HUDEP-2 (cell line): Measurements from ENCODE around the gene CLASP1.
A peak's percentile ranks its signal among the peaks of the same experiment; 100 is the strongest.
"Not testable (repeated sequence)": the region's sequence is repeated elsewhere in the genome, so short reads cannot be mapped to it uniquely, and the experiment has no call there.

Experiments used
- DNase-seq, 76 experiments: peaks; one replicate each; lab custom pipeline; 2025; ENCODE audit not compliant: unreplicated experiment in 76 of 76; lab: John Stamatoyannopoulos, UW

The CLASP1 gene

DNA sequence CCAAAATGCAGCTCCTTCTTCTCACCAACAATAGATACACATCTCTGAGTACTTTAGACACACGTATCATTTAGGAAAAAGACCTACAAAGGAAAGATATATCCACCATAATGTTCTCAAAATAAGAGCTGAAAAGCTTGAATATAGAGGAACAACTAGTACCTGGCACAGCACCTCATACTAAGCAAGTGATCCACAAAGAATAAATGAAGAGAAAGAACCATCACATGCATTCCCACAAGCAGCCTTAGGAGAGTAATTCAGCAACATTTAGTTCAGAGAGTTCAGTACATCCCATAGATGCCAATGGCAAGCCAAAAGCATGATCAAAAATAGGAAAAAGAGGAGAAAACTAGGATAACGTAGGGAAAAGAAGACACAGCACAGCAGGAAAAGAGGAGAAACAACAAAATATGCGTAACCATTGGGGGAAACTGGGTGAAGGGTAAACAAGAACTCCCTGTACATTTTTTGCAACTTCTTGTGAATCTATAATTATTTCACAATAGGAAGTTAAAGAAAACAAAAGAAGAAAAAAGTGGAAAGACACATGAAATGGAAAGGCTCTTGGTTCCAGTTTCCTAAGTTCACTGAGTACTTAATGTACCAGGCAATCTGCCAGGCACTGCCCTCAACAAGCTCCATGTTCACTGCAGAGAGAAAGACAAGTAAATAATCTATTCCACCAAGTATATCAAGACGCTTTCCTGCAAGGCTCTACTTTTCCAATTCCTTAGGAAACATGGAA is 22.3 kb downstream of the CLASP1 start:
- peak in 6 of 76 experiments; percentile 2 to 38 (median 13) for DNase-seq

DNA sequence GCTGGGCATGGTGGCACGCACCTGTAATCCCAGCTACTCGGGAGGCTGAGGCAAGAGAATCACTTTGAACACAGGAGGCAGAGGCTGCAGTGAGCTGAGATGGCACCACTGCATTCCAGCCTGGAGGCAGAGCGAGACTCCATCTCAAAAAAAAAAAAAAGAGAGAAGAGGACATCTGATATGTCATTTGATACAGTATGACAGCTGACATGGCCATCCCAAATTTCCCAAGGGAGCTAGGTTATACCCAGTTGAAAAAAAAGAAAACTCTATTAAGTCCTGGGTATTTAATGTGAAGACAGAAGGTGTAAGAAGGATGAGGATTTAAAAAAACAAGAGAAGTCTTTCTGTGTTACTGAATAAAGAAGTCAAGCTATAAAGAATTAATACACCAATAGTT is 23.3 kb downstream of the CLASP1 start:
- DNase-seq, result no peak

DNA sequence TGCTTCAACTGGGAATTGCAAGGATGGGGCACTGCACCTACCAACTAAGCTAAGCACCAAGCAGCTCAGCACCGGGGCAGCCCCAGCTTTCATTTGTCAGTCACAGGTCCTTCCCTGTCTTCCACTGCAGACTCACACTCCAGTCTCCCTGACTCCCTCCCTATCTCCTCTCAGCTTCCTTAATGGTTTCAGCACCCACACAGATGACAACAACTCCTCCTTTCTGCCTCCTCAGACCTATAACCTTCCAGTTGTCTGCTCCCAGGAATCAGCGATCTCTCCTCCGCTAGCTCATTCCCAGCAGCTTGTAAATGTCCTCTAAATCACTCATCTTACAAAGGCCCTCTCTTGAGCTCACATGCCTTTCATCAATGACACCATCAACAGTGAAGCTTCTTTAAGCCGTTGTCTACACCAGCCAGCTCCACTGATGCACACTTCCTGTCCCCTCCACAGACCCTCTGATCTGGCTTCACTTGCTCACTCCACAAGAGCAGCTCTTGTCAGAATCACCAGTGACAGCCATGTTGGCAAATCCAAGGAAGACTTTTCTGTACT is 32.1 kb downstream of the CLASP1 start:
- no peak for DNase-seq

DNA sequence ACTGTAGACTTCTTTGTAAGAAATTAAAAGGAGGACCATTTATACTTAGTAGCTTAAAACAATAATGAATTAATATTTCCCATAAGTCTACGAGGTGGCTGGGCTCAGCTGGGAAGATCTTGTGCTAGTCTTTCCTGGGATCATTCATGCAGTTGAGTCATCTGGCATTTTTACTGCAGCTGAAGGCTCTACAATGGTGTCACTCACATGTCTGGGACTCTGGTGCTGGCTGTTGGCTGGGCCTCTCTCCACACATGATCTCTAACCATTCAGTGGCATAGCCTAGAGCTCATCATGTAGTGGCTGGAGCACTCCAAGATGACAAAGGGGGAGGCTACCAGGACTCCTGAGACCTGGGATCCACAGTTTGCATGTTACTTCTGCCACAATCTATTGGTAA is 35.5 kb downstream of the CLASP1 start:
- no peak for DNase-seq

DNA sequence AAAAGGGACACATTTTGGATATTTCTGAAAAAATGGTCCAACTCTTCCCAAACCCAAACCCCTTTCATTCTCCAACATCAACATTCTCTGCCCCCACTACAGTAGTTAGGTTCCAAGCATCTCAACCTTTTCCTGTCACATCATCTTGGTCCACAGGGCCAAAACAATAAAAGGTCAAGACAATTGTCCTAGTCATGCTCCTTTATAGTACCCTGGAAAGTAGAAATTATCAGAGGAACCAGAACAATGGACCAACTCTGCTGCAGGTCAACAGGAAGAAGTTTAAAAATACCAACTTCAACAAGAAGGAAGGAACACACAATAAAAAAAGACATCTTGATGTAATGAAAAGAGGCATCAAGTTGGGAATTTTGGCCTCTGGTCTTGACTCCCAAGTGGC is 36.1 kb downstream of the CLASP1 start:
- no peak for DNase-seq

DNA sequence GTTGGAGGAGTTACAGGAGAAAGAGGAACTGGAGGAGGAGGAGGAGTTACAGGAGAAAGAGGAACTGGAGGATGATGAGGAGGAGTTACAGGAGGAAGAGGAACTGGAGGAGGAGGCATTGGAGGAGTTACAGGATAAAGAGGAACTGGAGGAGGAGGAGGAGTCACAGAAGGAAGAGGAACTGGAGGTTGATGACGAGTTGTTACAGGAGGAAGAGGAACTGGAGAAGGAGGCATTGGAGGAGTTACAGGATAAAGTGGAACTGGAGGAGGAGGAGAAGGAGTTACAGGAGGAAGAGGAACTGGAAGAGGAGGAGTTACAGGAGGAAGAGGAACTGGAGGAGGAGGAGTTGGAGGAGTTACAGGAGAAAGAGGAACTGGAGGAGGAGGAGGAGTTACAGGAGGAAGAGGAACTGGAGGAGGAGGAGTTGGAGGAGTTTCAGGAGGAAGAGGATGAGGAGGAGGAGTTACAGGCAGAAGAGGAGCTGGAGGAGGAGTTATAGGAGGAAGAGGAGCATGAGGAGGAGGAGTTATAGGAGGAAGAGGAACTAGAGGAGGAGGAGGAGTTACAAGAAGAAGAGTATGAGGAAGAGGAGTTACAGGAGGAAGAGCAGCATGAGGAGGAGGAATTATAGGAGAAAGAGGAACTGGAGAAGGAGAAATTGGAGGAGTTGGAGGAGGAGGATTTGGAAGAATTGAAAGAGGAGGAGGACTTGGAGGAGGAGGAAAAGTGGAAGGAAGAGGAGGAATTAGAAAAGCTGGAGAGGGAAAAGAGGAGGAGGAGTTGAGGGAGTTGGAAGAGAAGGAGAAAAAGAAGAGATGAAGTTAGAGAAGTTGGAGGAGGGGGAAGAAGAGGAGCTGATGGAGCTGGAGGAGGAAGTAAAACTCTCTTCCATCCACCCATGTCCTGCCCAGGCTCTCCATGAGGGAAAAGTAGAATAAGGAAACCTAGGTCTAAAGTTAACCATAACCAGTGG is 37.2 kb downstream of the CLASP1 start:
- peak in 6 of 76 experiments; percentile 4 to 28 (median 21) for DNase-seq

DNA sequence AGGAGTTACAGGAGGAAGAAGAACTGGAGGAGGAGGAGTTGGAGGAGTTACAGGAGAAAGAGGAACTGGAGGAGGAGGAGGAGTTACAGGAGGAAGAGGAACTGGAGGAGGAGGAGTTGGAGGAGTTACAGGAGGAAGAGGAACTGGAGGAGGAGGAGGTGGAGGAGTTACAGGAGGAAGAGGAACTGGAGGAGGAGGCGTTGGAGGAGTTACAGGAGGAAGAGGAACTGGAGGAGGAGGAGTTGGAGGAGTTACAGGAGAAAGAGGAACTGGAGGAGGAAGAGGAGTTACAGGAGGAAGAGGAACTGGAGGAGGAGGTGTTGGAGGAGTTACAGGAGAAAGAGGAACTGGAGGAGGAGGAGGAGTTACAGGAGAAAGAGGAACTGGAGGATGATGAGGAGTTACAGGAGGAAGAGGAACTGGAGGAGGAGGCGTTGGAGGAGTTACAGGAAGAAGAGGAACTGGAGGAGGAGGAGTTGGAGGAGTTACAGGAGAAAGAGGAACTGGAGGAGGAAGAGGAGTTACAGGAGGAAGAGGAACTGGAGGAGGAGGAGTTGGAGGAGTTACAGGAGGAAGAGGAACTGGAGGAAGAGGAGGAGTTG is 38.1 kb downstream of the CLASP1 start:
- DNase-seq, result not testable (repeated sequence)

DNA sequence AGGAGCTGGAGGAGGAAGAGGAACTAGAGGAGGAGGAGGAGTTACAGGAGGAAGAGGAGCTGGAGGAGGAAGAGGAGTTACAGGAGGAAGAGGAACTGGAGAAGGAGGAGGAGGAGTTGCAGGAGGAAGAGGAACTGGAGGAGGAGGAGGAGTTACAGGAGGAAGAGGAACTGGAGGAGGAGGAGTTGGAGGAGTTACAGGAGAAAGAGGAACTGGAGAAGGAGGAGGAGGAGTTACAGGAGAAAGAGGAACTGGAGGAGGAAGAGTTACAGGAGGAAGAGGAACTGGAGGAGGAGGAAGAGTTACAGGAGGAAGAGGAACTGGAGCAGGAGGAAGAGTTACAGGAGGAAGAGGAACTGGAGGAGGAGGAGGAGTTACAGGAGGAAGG is 38.8 kb downstream of the CLASP1 start:
- not testable (repeated sequence) for DNase-seq

DNA sequence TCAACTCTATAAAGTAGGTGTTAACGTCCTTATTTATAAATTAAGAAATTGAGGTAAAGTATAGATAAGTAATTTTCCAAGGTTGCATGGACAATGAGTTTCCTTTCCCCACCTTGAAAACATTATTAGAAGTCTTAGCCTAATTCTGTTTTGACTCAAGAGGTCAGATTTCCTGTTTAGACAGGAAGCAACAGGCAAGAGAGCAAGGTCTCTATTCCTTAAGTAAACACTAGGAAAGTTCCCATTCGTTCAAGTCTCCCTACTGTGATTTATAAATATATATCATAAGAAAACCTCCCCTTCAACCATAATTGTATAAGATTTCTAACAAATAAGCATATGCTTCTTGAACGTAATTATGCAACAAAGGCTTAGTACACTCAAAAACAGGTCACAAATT is 40.3 kb downstream of the CLASP1 start:
- DNase-seq, result no peak

DNA sequence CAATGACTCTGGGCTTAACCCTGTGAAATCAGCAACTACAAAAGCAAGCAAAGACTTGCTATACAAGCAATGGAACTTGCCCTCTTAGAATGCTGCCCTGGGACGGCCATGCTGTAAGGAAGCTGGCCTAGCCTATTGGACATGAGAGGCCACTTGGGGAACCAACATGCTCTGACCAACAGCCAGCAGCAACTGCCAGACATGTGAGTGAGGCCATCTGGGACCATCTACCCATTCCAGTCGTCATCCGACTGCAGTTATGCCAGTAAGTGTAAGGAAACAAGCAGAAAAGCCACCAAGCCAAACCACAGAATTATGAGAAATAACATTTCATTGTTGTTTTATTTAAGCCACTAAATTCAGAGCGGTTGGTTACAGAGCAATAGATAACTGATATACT is 40.9 kb downstream of the CLASP1 start:
- DNase-seq, result no peak

DNA sequence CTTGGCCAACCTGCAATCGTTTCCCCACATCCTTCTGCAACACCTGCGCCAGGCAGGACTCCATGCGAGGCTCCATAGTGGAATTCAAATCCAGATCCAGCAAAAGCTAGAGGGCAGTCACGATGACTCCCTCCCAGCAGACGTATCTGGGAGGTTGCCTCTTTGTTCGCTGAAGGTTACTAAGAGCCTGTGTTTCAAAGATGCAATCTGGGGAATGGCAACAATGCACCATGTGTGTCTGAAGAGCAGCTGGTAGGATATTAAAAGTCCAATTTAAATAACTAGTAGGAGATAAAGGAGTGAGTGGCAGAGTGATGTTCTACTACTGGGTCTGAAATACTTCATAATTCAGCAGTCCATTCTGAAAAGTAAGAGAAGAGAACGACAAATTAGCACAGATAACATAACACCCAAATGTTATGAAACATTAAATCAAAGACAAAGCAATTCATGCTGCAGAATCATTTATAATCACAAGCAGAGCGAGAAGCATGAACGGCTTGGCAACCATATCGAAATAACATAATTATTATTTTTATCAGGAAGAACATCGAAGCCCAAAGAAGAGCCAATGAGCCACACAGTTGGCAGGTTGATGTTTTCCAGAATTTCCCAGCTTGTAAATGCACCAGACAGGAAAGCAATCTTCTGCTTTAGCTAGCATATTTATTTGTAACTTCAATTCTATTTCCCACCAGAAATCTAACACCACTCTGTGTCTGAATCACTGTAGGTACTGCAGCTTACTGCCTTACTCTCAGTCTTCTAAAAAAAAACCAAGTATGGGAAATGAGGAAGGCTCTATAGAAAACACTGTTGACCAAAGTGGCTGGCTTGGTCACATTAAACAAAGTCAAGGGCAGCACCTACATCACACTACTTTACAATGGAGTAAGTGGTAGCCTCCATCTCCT is 43.2 kb downstream of the CLASP1 start:
- no peak for DNase-seq

DNA sequence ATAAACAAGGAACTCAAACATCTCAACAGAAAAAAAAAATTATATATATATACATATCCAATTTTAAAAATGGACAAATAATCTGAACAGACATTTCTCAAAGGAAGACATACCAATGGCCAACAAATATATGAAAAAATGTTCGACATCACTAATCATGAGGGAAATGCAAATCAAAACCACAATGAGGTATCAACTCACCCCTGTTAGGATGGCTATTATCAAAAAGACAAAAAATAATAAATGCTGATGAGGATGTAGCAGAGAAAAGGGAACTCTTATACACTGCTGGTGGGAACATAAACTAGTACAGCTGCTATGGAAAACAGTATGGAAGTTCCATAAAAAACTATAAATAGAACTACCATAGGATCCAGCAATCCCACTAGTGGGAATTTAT is 46.1 kb downstream of the CLASP1 start:
- no peak for DNase-seq

DNA sequence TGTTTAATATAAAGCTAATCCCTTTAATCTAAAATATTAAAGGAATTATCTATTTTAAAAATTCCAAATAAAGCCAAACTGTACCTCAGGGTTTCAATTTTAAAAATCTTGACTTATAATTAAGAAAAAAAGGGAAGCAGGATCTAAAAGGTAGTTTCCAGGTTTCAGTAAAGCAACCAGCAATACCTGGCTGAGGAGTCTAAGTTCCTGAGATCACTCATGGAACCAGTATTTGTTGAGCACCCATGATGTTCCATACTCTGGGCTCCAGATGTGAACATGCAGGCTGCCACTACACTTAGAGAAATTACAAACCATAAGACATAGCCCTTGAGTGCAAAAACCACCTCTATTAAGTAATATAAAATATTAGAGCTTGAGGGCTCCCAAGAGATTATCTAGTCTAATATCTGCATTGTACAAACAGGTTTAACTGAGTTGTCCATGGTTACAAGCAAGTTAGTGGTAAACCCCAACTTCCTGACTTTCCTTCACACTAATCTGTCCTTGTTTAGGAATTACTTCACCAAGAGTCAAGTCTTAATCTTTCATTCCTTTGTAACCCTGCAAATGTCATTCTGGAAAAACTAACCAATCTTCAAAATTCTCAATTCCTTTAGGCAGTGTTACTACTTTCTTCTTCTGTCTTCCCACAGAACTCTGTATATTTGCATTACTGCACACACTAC is 49.2 kb downstream of the CLASP1 start:
- no peak for DNase-seq

DNA sequence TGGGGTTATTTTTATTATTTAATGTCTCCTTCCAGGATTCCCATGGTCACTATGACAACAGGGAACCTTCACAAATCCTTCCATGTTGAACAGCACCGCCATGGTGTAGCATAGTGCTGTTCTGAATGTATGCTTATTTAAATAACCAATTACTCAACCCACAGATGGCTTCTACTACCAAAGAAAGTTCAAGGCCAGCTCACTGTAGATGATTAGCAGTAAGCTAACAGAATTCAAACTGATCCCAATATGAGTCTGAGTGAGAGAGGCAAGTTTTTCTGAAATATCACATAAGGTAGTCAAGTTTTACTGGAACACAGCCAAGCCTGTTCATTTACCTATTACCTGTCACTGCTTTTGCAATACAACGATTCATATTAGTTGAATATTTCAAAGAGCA is 51.2 kb downstream of the CLASP1 start:
- no peak for DNase-seq

DNA sequence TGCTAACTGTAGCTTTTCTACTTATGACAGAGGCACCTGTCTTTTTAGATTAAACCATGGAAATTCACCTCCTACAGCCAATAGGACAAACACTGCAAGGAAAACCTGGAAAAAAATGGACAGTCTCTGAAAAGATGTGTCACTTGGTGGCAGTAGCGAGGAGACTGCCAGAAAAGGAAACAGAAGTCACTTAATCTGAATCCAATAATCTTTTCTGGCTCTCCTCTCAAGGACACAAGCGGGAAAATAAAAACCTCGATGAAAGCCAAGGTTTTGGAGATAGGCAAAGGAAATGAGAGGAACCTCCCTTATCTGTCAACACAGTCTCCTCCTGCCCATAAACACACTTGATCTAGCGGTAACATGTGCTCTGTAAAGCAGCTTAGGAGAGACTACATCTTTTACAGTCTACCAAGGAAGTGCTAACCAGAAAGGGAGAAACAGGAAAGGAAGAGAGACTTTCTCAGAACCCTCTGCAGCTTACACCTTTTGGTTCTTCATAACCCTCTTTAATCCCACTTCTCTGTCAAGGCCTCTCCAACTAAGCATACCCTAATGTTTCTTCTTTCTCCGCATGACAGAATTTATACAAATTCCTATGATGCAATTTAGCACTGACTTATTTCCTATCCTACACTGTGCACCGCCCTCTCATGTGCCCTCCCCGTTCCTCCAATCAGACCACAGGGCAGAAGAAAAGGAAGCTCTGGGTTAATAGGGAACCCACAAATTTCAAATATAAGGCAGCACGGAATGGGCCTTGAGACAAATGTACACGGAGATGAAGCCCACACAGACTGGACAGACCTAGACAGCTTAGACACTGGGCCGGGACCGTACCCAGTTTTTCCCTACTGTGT is 52.8 kb downstream of the CLASP1 start:
- DNase-seq, result peak in 70 of 76 experiments; percentile 3 to 90 (median 44)

DNA sequence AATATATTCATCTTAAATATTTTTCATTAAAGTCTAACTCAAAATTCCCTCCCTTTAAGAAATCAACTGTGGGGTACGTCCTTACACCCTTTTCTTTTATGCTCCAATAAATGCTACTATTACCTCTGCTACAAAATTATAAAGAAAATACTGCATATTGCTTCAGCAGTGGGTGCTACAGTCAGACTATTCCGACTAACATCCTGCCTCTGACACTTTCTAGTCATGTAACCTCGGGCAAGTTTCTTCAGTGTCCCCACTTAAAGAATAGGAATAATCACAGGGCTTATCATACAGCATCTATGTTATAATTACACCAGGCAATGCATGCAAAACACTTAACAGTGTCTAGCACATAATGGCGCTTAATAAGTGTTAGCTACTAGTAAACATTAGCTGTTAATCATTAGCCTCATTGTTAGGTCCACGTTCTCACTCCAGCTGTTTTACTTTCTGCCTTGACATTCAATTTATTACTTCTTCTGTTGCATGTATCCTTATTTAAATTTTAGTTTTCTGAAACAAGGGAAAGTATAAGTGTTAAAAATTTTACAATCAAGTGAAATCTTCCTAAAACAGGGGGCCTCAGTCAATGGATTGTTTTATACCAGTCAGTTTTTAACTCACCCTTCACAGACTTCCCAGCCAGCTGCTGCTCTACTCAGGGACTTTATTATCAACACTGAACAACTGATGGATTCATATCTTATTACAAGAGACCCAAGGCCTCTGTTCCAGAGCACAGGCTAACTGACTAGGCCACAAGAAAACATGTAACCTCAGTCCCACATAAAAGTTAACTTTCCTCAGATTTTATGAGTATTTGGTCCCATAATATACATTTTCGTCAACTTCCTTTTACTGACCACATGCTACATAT is 54.0 kb downstream of the CLASP1 start:
- DNase-seq, result peak in 6 of 76 experiments; percentile 3 to 33 (median 24)

DNA sequence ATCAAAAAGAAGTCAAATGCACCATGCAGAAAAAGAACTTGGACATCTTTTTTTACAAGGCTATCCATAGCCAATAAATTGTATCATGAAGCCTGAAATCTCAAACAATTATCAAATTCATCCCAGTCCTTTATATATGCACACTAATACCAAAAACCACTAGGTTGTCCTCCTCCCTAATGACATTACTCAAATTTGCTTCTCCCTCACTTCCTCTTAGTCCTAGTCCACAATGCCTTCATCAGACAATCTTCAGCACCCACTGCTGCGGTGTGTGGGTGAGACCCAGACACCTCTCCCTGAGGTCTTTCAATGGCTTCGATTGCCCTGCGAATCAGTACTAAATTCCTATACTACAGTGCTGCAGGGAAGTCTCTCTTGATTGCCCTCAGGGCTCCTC is 58.1 kb downstream of the CLASP1 start:
- DNase-seq, result no peak

DNA sequence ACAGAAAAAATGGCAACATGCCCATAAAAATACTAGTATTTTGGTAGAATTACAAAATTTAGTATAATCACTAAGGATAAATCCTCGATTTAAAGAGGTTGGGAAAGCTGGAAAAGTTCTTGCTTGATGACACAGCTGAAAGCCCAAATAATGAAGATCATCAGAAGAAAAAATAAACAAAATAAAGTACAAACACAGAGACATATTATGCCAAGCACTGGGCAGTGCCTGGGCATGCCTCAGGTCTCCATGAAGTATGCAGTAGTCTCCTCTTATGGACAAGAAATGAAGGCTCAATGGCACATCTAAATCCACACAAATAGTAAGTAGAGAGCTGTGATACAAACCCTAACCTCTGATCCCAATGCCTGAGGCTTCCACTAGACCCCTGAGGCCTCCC is 60.9 kb downstream of the CLASP1 start:
- no peak for DNase-seq
